Measurements from ENCODE around the gene RALY.

Gene RALY

DNA sequence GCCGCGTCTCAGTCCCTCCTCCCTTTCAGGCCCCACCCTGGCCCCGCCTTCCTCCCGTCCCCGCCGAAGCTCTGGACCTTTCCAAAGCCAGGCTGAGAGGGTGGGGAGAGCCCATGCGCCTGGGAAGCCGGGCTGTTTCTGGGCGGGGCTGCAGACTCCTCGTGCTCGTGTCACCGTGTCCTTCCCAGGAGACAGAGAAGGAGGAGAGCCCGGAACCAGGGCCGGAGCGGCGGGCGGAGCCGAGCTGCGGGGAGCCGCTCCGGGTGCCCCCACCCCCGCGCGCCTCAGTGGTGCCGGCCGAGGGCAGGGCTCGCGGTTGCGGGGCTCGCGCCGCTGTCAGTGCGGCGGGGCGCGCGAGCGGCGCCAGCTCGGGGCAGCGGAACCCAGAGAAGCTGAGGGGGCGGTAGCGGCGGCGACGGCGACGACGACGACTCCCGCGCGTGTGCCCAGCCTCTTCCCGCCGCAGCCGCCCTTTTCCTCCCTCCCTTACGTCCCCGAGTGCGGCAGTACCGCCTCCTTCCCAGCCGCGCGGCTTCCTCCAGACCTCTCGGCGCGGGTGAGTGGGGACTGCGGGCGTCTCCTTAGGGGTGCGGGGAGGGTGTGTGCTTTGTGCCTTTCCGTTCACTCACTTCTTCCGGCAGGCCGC is at the start of gene RALY:
Gene RALY, plus strand, starts transcription at position 336 of the 646 bp plus-strand sequence. CDS start 78,164 bp downstream, outside the sequence.
- DNase-seq (ENCODE audit: low read depth): peak; percentile 92

DNA sequence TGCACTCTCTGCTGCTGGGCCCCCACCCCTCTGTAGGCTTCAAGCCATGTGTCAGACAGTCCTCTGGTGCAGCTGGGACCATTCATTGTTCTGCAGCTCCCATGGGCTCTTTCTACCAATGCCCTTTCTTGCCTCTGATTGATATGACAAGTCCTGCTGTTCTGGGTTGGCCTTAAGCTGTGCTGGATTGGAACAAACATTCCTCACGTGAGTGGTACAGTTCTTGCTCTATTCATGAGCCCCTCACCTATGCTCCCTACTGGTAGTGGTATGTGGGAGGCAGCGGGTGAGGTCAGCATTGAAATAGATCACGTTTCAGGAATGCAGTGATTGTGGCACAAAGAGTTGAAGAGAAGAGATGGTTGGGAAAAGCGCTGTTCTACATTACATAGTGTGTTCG is 48.8 kb upstream of the RALY start:
- no peak for DNase-seq (ENCODE audit: low read depth)

DNA sequence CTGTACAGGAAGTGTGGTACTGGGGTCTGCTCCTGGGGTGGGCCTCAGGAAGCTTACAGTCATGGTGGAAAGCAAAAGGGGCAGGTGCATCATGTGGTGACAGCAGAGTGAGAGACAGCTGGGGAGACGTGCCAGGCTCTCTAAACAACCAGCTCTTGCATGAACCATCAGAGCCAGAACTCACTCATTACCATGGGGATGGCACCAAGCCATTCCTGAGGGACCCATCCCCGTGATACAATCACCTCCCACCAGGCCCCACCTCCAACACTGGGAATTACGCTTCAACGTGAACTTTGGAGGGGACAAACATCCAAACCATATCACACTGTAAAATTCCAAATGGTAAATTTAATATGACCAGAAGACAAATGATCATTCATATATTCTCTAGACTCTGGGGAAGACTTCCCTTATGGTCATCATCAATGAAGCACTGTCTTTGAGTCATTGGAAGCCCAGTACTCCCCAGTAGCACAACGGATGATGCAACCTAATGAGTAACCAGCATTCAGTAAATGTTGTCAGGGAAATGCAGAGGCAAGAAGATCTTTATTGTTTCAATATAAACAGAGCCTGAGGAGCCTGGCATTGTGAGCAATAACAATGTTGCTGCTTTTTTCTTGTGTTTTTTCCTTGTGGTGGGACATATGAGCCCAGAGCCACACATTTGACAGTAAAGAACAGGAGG is 48.2 kb upstream of the RALY start:
- no peak for DNase-seq (ENCODE audit: low read depth)

DNA sequence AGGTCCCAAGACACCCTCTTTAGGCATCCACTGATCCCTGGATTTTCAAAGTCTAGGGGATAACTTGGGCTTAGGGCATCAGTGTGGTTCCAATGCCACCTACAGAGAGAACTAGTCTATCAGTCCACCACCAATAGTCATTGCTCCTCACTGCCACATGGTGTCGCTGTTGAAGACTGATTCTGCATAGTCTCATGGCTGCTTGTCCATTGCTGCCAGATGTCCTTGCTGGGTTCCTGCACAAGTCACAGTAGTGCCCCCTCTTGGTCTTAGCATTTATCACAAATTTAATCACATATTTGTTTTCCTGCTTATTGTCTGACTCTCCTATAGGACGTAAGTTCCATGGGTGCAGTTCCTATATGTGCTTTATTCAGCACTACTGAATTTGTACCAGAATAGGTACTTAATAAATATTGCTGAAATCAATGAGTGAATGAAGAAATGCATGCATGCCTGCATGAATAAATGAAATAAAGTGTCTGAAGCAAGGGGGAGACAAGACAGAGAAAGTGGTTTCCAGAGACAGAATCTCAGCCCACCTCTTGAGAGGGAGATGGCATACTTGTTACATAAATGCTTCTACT is 45.9 kb upstream of the RALY start:
- peak; percentile 31 for DNase-seq (ENCODE audit: low read depth)

DNA sequence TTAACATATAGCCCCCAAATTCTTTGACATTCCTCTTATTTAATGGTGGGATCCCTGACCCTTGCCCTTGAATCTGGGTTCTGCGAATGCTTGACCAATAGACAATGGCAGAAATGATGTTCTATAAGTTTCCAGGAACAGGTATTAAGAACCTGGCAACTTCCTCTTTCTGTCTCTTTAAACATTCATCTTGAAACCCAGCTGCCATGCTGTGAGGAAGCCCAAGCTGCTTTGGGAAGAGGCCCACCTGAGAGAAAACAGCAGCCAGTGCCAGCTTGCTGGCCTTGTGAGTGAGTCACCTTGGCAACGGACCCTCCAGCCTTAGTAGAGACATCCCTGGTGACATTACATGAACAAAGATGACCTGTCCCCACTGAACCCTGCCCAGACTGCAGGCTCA is 45.2 kb upstream of the RALY start:
- DNase-seq (ENCODE audit: low read depth): no peak

DNA sequence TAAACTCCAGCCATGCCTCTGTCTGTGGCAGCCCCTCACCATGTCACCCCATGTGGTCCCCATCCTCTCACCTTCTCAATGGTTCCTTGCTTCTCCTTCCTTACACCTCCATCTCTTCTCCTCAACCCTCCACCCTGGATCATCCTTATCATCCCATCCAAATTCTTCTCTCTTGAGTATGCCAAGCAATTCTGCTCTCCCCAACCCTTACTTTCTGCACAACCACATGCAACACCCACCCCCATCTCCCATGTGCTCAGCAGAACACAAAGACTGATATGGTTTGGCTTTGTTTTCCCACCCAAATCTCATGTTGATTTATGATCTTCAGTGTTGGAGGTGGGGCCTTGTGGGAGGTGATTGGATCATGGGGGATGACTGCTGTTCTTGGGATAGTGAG is 42.5 kb upstream of the RALY start:
- no peak for DNase-seq (ENCODE audit: low read depth)

DNA sequence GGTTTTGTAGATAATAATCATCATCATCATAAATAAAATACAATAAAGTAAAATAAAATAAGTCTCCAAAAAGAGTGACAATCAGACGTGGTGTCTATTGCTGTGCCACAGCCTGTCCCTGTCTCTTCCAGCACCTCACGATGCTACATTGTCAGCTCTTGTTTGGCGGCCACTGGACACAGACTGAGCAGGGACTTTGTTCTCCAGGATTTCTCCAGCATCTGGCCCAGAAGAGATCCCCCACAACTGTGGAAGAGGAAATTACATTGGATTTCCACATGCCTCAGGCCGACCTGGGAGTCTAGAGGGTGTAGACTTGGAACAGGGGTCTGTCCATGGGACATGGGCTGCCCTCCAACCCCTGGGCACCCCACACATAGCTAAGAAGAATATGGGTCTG is 39.2 kb upstream of the RALY start:
- no peak for DNase-seq (ENCODE audit: low read depth)

DNA sequence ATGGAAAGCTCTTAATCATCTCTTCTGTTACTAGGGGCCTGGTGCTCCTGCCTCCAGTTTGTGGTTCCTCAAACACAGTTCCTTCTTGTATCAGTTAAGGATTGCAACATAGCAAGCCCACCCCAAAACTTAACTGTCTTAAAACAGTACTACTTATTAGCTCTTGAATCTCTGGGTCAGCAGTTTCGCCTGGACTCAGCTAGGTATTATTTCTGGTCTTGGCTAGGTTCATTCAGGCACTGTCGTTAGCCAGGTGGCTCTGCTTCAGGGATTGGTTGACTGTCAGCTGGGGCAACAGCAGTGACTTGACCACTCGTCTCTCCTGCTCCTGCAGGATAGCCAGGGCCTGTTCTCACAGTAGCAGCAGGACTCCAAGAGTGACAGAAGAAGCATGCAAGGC is 30.0 kb upstream of the RALY start:
- no peak for DNase-seq (ENCODE audit: low read depth)

DNA sequence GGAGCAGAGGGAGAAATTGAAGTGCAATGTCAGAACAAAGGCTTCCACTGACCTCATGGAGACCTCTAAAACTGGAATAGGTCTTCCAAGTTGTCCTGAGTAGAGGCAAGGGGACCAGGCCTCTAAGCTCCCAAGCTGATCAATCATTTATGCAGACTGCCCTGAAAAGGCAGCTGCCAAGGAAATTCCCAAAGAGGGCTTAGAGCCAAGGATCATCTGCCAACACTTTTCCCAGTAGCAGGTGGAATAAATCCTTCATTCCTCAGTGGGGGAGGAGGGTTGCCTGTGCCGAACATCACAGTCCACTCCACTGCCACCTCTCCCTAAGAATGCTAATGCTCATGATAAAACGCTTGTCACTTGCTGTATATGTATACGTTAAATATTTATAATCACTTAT is 29.3 kb upstream of the RALY start:
- DNase-seq (ENCODE audit: low read depth): no peak

DNA sequence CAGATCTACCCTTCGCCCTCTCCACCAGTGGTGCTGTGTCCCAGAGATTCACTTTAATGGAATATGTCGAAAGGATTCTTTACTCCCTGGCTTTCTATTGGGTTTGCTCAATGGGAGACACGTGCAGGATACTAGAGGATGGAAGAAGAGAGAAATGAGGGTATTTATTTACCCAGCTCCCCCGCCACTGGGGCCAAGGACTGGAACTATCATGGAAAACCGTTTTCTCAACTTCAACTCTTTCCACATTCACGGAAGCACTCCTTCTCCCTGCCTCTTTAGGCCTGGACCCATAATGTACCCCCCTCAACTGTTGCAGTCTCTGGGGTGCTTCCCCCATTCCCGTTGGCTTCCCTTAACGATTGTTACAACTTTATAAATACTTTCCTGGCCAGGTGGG is 26.6 kb upstream of the RALY start:
- no peak for DNase-seq (ENCODE audit: low read depth)

DNA sequence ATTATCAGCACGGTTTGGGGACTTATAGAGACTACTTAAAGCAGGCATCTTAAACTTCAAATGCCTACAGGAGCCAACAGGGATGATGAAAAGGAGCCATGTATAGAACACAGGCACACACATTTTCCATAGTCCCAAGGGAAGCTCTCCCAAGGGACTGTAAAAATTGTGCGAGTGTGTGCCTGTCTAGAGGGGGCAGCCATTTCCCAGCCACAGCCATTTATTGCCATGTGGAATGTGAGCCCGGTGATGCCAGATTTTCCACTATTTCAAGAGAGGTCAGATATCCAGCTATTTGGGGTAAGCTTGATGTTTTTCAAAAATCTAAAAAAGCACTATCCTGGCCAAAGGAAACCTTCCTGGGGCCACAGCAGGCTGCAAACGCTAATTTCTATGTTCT is 24.1 kb upstream of the RALY start:
- no peak for DNase-seq (ENCODE audit: low read depth)

DNA sequence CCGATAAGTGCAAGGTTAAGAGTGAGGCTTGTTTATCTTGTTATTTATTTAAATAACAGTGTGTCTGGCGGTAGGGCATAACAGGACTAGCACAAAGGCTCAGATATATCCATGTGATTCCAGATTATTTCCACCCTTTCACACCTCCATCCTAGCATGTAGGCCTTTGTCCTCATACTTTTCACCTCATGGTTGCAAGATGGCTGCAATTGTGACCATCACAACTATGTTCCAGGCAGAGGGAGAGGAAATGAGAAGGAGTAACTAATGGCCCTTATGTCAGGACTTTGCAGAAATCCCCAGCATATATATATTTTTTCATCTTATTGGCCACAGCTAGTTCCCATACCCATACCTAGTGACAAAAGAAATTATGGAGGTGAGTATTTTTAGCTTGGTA is 23.5 kb upstream of the RALY start:
- no peak for DNase-seq (ENCODE audit: low read depth)

DNA sequence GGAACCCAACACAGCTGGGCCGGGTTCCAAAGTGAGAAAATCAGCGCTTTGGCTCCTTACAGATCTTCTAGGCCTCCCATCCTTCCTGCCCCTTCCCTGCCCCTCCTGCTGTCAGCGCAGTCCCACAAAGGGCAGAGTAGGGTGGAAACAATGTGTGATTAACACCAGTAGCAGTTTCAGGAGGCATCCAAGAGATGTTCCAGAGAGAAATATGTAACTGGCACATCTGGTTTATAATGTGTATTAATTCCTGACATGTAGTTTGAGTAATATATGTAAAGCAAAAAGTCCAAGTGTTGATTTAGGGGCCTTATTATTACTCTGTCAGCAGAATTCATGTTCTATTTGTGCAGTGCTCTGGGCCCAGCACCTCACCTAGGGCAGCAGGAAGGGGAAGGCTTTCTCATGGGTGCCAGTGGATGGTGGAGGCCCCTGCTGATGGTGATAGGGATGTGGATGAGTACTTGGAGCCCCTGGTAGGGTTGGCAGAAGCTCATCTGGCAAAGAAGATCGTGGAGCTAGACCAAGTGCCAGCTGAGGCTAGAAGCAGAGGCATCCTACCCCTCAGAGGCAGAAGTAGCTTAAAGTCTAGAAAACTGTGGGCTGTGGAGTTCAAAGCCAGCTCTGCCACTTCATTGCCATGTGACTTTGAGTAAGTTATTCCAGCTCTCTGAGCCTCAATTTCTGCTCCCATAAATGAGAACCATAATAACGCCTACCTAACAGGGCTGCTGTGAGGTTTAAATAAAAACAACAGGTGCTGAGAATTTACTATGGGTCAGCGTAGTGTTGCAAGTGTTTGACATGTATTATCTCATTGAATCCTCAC is 22.4 kb upstream of the RALY start:
- DNase-seq (ENCODE audit: low read depth): no peak

DNA sequence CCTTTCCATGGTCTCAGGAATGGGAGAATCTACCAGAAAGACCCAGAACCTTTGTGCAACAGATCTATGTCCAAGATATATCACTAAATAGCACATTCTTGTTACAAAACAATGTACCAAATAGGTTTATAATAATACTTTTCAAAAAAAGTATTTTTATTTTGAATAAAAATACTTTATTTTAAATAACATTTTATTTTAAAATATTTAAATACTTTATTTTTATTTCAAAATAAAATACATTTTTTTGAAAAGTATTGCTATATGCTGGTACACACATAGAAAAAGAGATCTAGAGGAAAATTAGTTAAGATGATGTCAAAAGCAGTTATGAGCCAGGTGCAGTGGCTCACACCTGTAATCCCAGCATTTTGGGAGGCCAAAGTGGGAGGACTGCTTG is 16.8 kb upstream of the RALY start:
- no peak for DNase-seq (ENCODE audit: low read depth)

DNA sequence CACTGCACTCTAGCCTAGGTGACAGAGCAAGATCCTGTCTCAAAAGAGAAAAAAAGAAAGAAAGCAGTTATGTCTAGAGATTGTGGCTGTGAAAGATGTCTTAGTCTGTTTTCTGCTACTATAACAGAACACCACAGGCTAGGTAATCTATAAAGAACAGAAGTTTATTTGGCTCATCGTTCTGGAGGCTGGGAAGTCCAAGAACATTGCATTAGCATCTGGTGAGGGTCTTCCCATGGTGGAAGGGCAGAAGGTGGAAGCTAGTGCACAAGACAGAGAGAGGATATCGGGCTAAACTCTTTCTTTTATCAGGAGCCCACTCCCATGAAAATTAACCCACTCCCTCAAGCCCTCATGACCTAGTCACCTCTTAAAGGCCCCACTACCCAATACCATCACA is 16.2 kb upstream of the RALY start:
- no peak for DNase-seq (ENCODE audit: low read depth)

DNA sequence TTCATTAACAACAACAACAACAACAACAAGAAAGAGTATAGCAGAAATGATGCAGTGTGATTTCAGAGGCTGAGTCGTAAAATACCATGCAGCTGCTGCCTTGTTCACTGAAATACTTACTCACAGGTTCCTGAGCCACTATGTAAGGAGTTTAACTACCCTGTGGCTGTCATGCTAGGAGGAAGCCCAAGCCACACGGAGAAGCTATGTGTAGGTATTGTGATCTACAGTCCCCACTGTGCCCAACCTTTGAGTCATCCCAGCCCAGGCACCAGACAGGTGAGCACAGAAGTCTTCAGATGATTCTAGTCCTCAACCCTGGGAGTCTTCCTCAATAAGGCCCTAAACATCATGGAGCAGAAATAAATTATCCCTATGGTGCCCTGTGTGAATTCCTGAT is 14.6 kb upstream of the RALY start:
- DNase-seq (ENCODE audit: low read depth): no peak

DNA sequence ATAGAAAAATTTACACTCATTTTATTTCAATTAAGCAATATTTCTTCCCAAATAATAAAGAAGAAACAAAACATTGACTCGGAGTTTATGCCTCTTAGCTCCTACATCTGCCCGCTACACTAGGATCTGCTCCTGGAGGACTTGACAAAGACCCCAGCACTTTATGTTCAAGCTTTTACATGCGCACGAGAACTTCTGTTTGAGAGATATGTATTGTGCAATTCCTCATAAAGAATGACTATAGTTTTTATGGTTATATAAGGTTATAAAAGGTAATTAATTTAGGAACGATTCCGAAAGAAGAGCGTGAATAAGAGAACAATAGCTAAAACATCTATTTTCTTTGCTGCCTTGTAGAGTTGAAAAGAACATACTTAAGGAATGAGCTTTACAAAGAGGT is 12.4 kb upstream of the RALY start:
- no peak for DNase-seq (ENCODE audit: low read depth)

DNA sequence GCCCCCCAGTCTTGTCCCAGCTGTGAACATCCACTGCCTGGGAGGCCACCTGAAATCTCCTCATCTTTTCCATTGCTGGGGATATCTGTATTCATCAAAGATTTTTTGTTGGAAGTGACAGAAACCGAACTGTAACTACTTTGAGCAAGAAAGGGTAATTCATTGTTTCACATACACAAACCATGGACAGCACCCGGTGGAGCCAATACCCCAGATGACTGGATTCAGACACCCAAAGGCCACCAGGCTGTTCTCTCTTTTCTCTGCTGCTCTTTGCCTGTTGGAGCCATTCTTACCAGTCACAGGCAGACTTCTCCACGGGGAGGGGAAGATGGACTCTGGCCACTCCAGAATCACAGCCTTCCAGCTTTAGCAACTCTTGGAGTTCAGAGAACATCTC is 11.7 kb upstream of the RALY start:
- DNase-seq (ENCODE audit: low read depth): no peak

DNA sequence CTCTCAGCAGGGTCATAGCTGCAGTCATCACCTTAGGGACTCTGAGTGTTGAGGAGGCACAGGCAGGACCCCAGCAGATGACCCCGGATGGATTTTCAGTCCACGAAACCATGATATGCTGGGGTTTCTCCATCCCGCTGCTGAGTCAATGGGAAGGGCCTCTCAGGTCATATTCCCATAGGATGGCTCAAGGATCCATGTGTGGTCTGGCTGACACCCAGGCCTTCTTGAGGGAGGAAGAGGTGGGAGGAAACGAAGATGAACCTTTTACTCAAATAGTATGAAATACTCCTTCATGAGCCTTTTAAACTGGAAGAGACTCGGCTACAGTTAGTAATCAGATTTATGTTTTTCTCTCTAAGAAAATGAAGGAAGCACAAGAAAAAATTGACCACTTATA is 10.3 kb upstream of the RALY start:
- no peak for DNase-seq (ENCODE audit: low read depth)

DNA sequence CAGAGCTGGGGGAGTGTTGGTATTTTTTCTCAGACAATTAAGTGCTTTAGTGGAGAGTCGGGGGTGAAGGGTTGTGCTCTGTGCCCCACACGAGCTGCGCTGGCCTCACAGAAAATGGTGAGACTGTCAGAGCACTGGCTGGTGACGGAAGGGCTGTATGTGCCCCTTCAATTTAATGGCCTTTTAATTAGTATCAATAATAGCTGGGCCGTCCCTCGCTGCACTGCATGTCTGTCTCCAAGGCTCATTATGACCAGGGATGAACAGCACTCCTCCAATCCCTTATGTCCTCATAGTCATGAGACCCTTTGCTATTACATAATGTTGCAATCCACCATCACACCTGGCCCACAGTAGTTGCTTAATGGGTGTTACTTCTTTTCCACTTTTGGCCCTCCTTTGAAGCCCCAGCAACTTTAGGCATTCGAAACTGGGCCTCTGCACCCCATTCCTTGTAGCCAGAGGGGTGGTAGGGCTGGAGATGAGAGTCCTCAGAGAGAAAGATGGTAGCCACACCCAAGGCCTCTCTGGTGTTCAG is 9.5 kb upstream of the RALY start:
- DNase-seq (ENCODE audit: low read depth): no peak

DNA sequence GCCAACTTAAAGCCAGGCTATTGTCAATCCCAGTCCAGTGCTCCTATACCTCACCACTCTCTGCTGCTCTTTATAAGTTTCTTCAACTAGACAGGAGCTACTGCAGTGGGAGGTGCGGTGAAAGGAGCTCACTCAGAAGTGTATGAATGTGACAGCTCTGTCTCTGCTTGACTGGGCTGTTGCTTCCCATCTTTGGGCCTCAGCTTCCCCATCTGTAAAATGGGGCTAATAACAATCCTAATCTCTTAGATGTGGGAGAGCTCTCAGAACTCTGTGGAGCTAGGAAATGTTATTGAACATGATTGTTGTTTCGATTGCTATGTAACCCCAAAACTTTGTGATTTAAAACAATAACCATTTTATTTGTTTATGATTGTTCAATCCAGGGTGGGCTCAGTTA is 8.4 kb upstream of the RALY start:
- DNase-seq (ENCODE audit: low read depth): no peak

DNA sequence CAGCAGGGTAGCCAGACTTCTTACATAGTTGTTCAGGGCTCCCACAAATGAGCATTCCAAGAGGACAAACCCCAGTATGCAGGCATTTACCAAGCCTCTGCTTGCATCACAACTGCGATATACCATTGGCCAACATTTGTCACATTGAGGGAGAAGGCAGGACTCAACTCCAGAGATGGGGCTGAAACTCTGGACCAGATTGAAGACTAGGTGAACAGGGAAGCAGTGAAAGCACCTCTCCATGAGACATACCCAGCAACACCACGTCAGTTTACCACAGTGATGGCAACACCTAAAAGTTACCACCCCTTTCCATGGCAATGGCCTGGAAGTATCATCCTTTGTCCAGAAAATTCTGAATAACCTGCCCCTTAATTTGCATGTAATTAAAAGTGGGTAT is 7.9 kb upstream of the RALY start:
- DNase-seq (ENCODE audit: low read depth): no peak
